CD14-positive monocyte (primary cell): ENCODE measurements around the gene TECRL. TPM values are rescaled to one million over a fixed set of nuclear protein-coding genes. Genes with fewer than 3 reads are reported as not detected.

ENCODE experiments used
- DNase-seq, 3 donors: peaks; one replicate each; pipeline ENCODE4 v3.0.0-alpha.2; 2011 to 2022
- H2AFZ ChIP-seq: 2 replicates; pipeline ENCODE4 v1.6.0; 2012; ENCODE audit warnings: mild to moderate bottlenecking, low read depth, low read length, inconsistent platforms; ENCODE audit not compliant: insufficient read depth, poor library complexity, severe bottlenecking
- H3K27ac ChIP-seq, 2 donors: 1 replicate in 1 of 2; 2 replicates in 1 of 2; pipeline ENCODE4 v1.5.1; 2012 to 2013; ENCODE audit warnings: low read length in 2 of 2, control low read depth in 1 of 2, inconsistent platforms in 1 of 2, low read depth in 1 of 2, mild to moderate bottlenecking in 1 of 2
- H3K27me3 ChIP-seq, 2 donors: one replicate each; pipeline versions ENCODE4 v1.6.0 to v1.6.1; 2011 to 2013; ENCODE audit warnings: low read length in 2 of 2; ENCODE audit not compliant: control insufficient read depth in 2 of 2, insufficient read depth in 2 of 2
- H3K36me3 ChIP-seq, 2 donors: replicated peaks in 1 of 2; 1 replicate in 1 of 2; 2 replicates in 1 of 2; pipeline versions ENCODE4 v1.5.1 to v1.6.1; 2012 to 2013; ENCODE audit warnings: low read length in 2 of 2, control low read depth in 1 of 2, inconsistent platforms in 1 of 2, mild to moderate bottlenecking in 1 of 2; ENCODE audit not compliant: insufficient read depth in 2 of 2, control insufficient read depth in 1 of 2
- H3K4me1 ChIP-seq, 2 donors: 1 replicate in 1 of 2; 2 replicates in 1 of 2; pipeline versions ENCODE4 v1.5.1 to v1.6.1; 2012 to 2013; ENCODE audit warnings: low read length in 2 of 2, control low read depth in 1 of 2, inconsistent platforms in 1 of 2, mild to moderate bottlenecking in 1 of 2, moderate library complexity in 1 of 2; ENCODE audit not compliant: insufficient read depth in 2 of 2, control insufficient read depth in 1 of 2
- H3K4me2 ChIP-seq: replicated peaks from 2 replicates; pipeline ENCODE3; 2012; ENCODE audit warnings: low read length, moderate library complexity, mild to moderate bottlenecking; ENCODE audit not compliant: poor library complexity, severe bottlenecking; ENCODE audit errors: extremely low read depth
- H3K4me3 ChIP-seq, 3 experiments: fragments of 200-600 bp in 1 of 3; sonication (generic) in 1 of 3; replicated peaks in 1 of 3; 1 replicate in 2 of 3; 2 replicates in 1 of 3; pipeline ENCODE4 v1.5.1; 2011 to 2013; ENCODE audit warnings: low read length in 3 of 3, mild to moderate bottlenecking in 3 of 3, control low read depth in 2 of 3, low read depth in 2 of 3, inconsistent platforms in 1 of 3, moderate library complexity in 1 of 3
- H3K79me2 ChIP-seq: 2 replicates; pipeline ENCODE4 v1.6.0; 2012; ENCODE audit warnings: mild to moderate bottlenecking, control low read depth, inconsistent platforms, low read length, moderate library complexity; ENCODE audit not compliant: insufficient read depth
- H3K9ac ChIP-seq: 2 replicates; pipeline ENCODE4 v1.6.0; 2017; ENCODE audit warnings: low read length, mild to moderate bottlenecking; ENCODE audit not compliant: insufficient read depth, poor library complexity, severe bottlenecking
- H3K9me3 ChIP-seq, 2 donors: replicated peaks in 1 of 2; 1 replicate in 1 of 2; 2 replicates in 1 of 2; pipeline versions ENCODE4 v1.5.1 to v1.6.1; 2012 to 2013; ENCODE audit warnings: low read length in 2 of 2, control low read depth in 1 of 2; ENCODE audit not compliant: control insufficient read depth in 1 of 2, insufficient read depth in 1 of 2
- H4K20me1 ChIP-seq: 2 replicates; pipeline ENCODE4 v1.6.0; 2012; ENCODE audit warnings: mild to moderate bottlenecking, low read length, control low read depth, moderate library complexity; ENCODE audit not compliant: insufficient read depth
- H3K27ac Mint-ChIP-seq, 7 donors: one replicate each; pipeline ENCODE4 v1.8.0; 2020; ENCODE audit warnings: mild to moderate bottlenecking in 7 of 7, mixed read lengths in 7 of 7, moderate library complexity in 6 of 7, inconsistent platforms in 2 of 7
- H3K27me3 Mint-ChIP-seq, 3 donors: one replicate each; pipeline ENCODE4 v1.8.0; 2021 to 2022; ENCODE audit warnings: low read depth in 3 of 3, mild to moderate bottlenecking in 3 of 3, mixed read lengths in 3 of 3, moderate library complexity in 3 of 3, inconsistent platforms in 1 of 3
- H3K36me3 Mint-ChIP-seq, 2 donors: one replicate each; pipeline ENCODE4 v1.8.0; 2020; ENCODE audit warnings: mixed read lengths in 2 of 2, inconsistent platforms in 1 of 2, mild to moderate bottlenecking in 1 of 2
- H3K4me1 Mint-ChIP-seq: one replicate; pipeline ENCODE4 v1.8.0; 2020; ENCODE audit warnings: mild to moderate bottlenecking, mixed read lengths
- H3K4me3 Mint-ChIP-seq, 2 donors: one replicate each; pipeline ENCODE4 v1.8.0; 2020; ENCODE audit warnings: mild to moderate bottlenecking in 2 of 2, mixed read lengths in 2 of 2, moderate library complexity in 1 of 2
- H3K9me3 Mint-ChIP-seq, 7 donors: one replicate each; pipeline ENCODE4 v1.8.0; 2020 to 2022; ENCODE audit warnings: mixed read lengths in 7 of 7, mild to moderate bottlenecking in 6 of 7, moderate library complexity in 6 of 7, inconsistent platforms in 2 of 7
- CTCF ChIP-seq: fragments of 200-600 bp; IDR thresholded peaks from one replicate; pipeline ENCODE4 v1.8.0; 2022; ENCODE audit warnings: antibody characterized with exemption, mild to moderate bottlenecking
- WGBS: methylation state at CpG from one replicate; pipeline ENCODE4 v1.1.5; 2013; ENCODE audit warnings: missing lambda C conversion rate; ENCODE audit not compliant: insufficient coverage; 5-methylcytosine and 5-hydroxymethylcytosine counted together
- intact Hi-C, 2 donors: fragments of 100-400 bp; cut with micrococcal nuclease; formaldehyde crosslinking; loops; one replicate each; pipeline versions ENCODE4 v1.15.0 to v1.15.1; 2023
- polyA plus RNA-seq, 3 donors: library from polyadenylated mRNA; depleted of rRNA in 1 of 3; unstranded in 2 of 3; stranded (reverse) in 1 of 3; fragments of 300-500 nt in 2 of 3; fragments of >200 nt in 1 of 3; fragmentation: Illumina TruSeq in 2 of 3; gene quantifications; 1 replicate in 2 of 3; 2 replicates in 1 of 3; pipeline ENCODE4 v1.2.3, GENCODE V29; 2012 to 2021

TECRL gene
- polyA plus RNA-seq, 3 donors: not detected

- peaks cover 0 to 13% (median 4%) of the 10 kb centered on the region in 7 donors for H3K9me3 Mint-ChIP-seq
- Histone ChIP-seq H2AFZ (no peak overlapping the region), H3K27me3 (no peaks in the 10 kb centered on the region), H3K4me2 (no peak overlapping the region), H3K9ac (no peak overlapping the region), H3K79me2 (no peaks in the 10 kb centered on the region), H3K27ac (no peak overlapping the region), H3K4me3 (no peak overlapping the region), H3K36me3 (no peaks in the 10 kb centered on the region), H3K9me3 (peaks cover 3 to 10% of the 10 kb centered on the region in 2 donors), H4K20me1 (no peaks in the 10 kb centered on the region), H3K4me1 (no peaks in the 10 kb centered on the region)
- intact Hi-C loops: no loop called here
- no peak overlapping the region for H3K27ac Mint-ChIP-seq
- H3K36me3 Mint-ChIP-seq: no peaks in the 10 kb centered on the region
- no peak overlapping the region for H3K4me3 Mint-ChIP-seq
- TF ChIP-seq CTCF: no peak
- 77% methylated on average over 5 of the region's 5 CpGs for WGBS
- no peak for DNase-seq
- no peaks in the 10 kb centered on the region for H3K27me3 Mint-ChIP-seq
- H3K4me1 Mint-ChIP-seq: no peaks in the 10 kb centered on the region
Observed at GRCh38 chr4:64340218-64341110, 68.8 kb downstream of the TECRL start.

- peaks cover 0 to under 1% of the 10 kb centered on the region in 2 donors for H3K9me3 ChIP-seq
- no peaks in the 10 kb centered on the region for H3K4me1 Mint-ChIP-seq
- H3K27me3 ChIP-seq: no peaks in the 10 kb centered on the region
- H3K79me2 ChIP-seq: no peaks in the 10 kb centered on the region
- no peak overlapping the region for H3K9ac ChIP-seq
- peaks cover 0 to 5% (median 0%) of the 10 kb centered on the region in 7 donors for H3K9me3 Mint-ChIP-seq
- TF ChIP-seq CTCF: no peak
- no peaks in the 10 kb centered on the region for H3K36me3 Mint-ChIP-seq
- no peaks in the 10 kb centered on the region for H4K20me1 ChIP-seq
- H2AFZ ChIP-seq: no peak overlapping the region
- DNase-seq: no peak
- no peaks in the 10 kb centered on the region for H3K36me3 ChIP-seq
- no peak overlapping the region for H3K4me3 ChIP-seq
- no peaks in the 10 kb centered on the region for H3K27me3 Mint-ChIP-seq
- no peak overlapping the region for H3K27ac ChIP-seq
- H3K27ac Mint-ChIP-seq: no peak overlapping the region
- intact Hi-C loops: no loop called here
- H3K4me2 ChIP-seq: no peak overlapping the region
- H3K4me1 ChIP-seq: no peaks in the 10 kb centered on the region
- WGBS: no CpG with 5 or more reads among the region's 2 CpGs
- no peak overlapping the region for H3K4me3 Mint-ChIP-seq
Observed at GRCh38 chr4:64334964-64335363, 74.3 kb downstream of the TECRL start.
